Activated CD4-positive, alpha-beta T cell treated with anti-CD3 and anti-CD28 coated beads, Interleukin-2, amount 10 ng/mL, durations not matched to agents 7 days and 5 days (primary cell): ENCODE data around the gene LILRB4. TPM values are rescaled to one million over a fixed set of nuclear protein-coding genes. Genes with fewer than 3 reads are reported as not detected.
"Not testable (repeated sequence)": the region's sequence is repeated elsewhere in the genome, so short reads cannot be mapped to it uniquely, and the experiment has no call there.

Source experiments
- CTCF ChIA-PET: fragments of 350-600 bp; sonication (Branson Sonifier 250); formaldehyde crosslinking; loops from one replicate; lab custom pipeline; 2021; ENCODE audit warnings: antibody characterized with exemption; lab: Charles Lee
- POLR2A ChIA-PET: fragments of 350-600 bp; sonication (Branson Sonifier 250); formaldehyde crosslinking; loops from one replicate; lab custom pipeline; 2021; ENCODE audit warnings: antibody characterized with exemption; lab: Charles Lee
- DNase-seq: peaks from one replicate; pipeline ENCODE4 v3.0.0-alpha.2; 2020
- H3K27ac Mint-ChIP-seq: one replicate; pipeline ENCODE4 v1.8.0; 2021; ENCODE audit warnings: mild to moderate bottlenecking, moderate library complexity, mixed read lengths
- H3K27me3 Mint-ChIP-seq: one replicate; pipeline ENCODE4 v1.8.0; 2021; ENCODE audit warnings: mixed read lengths
- H3K36me3 Mint-ChIP-seq: one replicate; pipeline ENCODE4 v1.8.0; 2021; ENCODE audit warnings: low read depth, mixed read lengths
- H3K4me1 Mint-ChIP-seq: one replicate; pipeline ENCODE4 v1.8.0; 2021; ENCODE audit warnings: mixed read lengths
- H3K4me3 Mint-ChIP-seq: one replicate; pipeline ENCODE4 v1.8.0; 2021; ENCODE audit warnings: mild to moderate bottlenecking, moderate library complexity, mixed read lengths
- H3K9me3 Mint-ChIP-seq: one replicate; pipeline ENCODE4 v1.8.0; 2021; ENCODE audit warnings: mixed read lengths
- total RNA-seq, 2 experiments: library from RNA; stranded (reverse); gene quantifications; one replicate each; pipeline ENCODE4 v1.2.3, GENCODE V29; 2021

The LILRB4 gene
- total RNA-seq, 2 experiments from 2014 or later, result not detected

- no peak for DNase-seq
- Mint-ChIP-seq H3K9me3 (no peaks in the 10 kb centered on the region), H3K4me3 (no peak overlapping the region), H3K27me3 (peaks cover 6% of the 10 kb centered on the region), H3K4me1 (no peaks in the 10 kb centered on the region), H3K27ac (no peak overlapping the region), H3K36me3 (no peaks in the 10 kb centered on the region)
- POLR2A ChIA-PET, result no interaction called here
- CTCF ChIA-PET, result interaction anchor here (0.7 to 1.0 kb wide), 2 partner anchors 198 to 263 kb away, joined by 4 to 5 read pairs; no protein-coding TSS in a partner anchor
These were observed 14.4 kb downstream of the LILRB4 start for GRCh38 chr19:54677217-54677616.

- H3K36me3 Mint-ChIP-seq, H3K4me1 Mint-ChIP-seq, H3K27ac Mint-ChIP-seq, DNase-seq, H3K4me3 Mint-ChIP-seq, H3K9me3 Mint-ChIP-seq, POLR2A ChIA-PET: not testable (repeated sequence)
- peaks cover 10% of the 10 kb centered on the region for H3K27me3 Mint-ChIP-seq
- CTCF ChIA-PET, result interaction anchor here (1.0 to 1.1 kb wide), 2 partner anchors 12 to 21 kb away, joined by 3 read pairs; no protein-coding TSS in a partner anchor
These were observed 18.8 kb downstream of the LILRB4 start for GRCh38 chr19:54681596-54681995.

GRCh38 chr19:54682306-54682856 lies 19.6 kb downstream of the LILRB4 start:
- CTCF ChIA-PET, result interaction anchor here (1.1 to 1.5 kb wide), 2 partner anchors 8 to 20 kb away, joined by 3 to 6 read pairs; no protein-coding TSS in a partner anchor

GRCh38 chr19:54684527-54684926 lies 21.7 kb downstream of the LILRB4 start:
- no peak overlapping the region for H3K4me3 Mint-ChIP-seq
- peaks cover 13% of the 10 kb centered on the region for H3K27me3 Mint-ChIP-seq
- H3K27ac Mint-ChIP-seq, result no peak overlapping the region
- H3K36me3 Mint-ChIP-seq, result no peaks in the 10 kb centered on the region
- POLR2A ChIA-PET, result no interaction called here
- peak; percentile 46 for DNase-seq
- CTCF ChIA-PET, result no interaction called here
- H3K9me3 Mint-ChIP-seq, result peaks cover 2% of the 10 kb centered on the region
- H3K4me1 Mint-ChIP-seq, result no peaks in the 10 kb centered on the region

More at GRCh38 chr19:54682306-54682856, 19.6 kb downstream of the LILRB4 start:
- no peaks in the 10 kb centered on the region for H3K36me3 Mint-ChIP-seq
- no peak overlapping the region for H3K27ac Mint-ChIP-seq
- POLR2A ChIA-PET, result no interaction called here
- no peak overlapping the region for H3K4me3 Mint-ChIP-seq
- peaks cover 2% of the 10 kb centered on the region for H3K9me3 Mint-ChIP-seq
- DNase-seq, result no peak
- peaks cover 10% of the 10 kb centered on the region for H3K27me3 Mint-ChIP-seq
- no peaks in the 10 kb centered on the region for H3K4me1 Mint-ChIP-seq

GRCh38 chr19:54691582-54692297 lies 29.0 kb downstream of the LILRB4 start:
- Mint-ChIP-seq H3K9me3 (no peaks in the 10 kb centered on the region), H3K4me1 (peaks cover 6% of the 10 kb centered on the region), H3K27ac (no peak overlapping the region), H3K27me3 (peaks cover 10% of the 10 kb centered on the region), H3K36me3 (no peaks in the 10 kb centered on the region), H3K4me3 (no peak overlapping the region)
- DNase-seq, result no peak
- ChIA-PET CTCF (no interaction called here), POLR2A (no interaction called here)

DNA sequence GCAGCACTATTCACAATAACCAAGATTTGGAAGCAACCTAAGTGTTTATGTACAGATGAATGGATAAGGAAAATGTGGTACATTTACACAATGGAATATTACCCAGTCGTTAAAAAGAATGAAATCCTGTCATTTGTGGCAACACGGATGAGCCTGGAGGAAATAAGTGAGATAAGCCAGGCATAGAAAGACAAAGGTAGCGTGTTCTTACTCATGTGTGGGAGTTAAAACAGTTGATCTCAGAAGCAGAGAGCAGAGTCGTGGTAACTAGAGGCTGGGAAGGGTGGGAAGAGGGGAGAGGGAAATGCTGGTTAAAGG lies 29.5 kb downstream of the LILRB4 start:
- CTCF ChIA-PET, result interaction anchor here (0.6 kb wide), 1 partner anchor 276 kb away, joined by 4 read pairs; no protein-coding TSS in a partner anchor
- H3K9me3 Mint-ChIP-seq, result no peaks in the 10 kb centered on the region
- DNase-seq, result no peak
- H3K4me3 Mint-ChIP-seq, result no peak overlapping the region
- peaks cover 10% of the 10 kb centered on the region for H3K27me3 Mint-ChIP-seq
- POLR2A ChIA-PET, result no interaction called here
- peaks cover 6% of the 10 kb centered on the region for H3K4me1 Mint-ChIP-seq
- H3K27ac Mint-ChIP-seq, result no peak overlapping the region
- H3K36me3 Mint-ChIP-seq, result no peaks in the 10 kb centered on the region

GRCh38 chr19:54694648-54695047 lies 31.9 kb downstream of the LILRB4 start:
- Mint-ChIP-seq H3K27ac (no peak overlapping the region), H3K4me3 (no peak overlapping the region), H3K27me3 (peaks cover 8% of the 10 kb centered on the region), H3K9me3 (no peaks in the 10 kb centered on the region), H3K36me3 (no peaks in the 10 kb centered on the region), H3K4me1 (peaks cover 6% of the 10 kb centered on the region)
- DNase-seq, result no peak
- CTCF ChIA-PET, result no interaction called here
- POLR2A ChIA-PET, result no interaction called here

DNA sequence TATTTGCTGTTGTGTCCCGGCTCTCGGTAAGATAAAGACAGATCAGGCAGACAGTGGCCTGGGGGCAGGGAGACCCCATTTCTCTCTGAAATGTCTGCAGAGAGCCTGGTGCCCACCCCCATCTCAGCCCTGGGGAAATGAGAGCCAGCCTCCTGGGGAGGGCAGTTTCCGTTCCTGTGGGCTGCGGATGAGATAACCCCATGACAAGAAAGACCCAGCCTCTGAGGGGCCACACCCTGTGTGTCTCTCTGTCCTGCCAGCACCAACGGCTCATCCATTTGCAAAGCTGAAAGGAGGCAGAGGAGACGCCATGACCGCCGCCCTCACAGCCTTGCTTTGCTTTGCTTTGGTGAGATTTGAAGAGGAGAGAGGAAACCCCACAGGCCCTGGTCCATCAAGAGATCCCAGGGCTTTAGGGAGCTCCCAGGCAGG lies 33.3 kb downstream of the LILRB4 start:
- H3K4me3 Mint-ChIP-seq, result no peak overlapping the region
- no peak overlapping the region for H3K27ac Mint-ChIP-seq
- DNase-seq, result no peak
- ChIA-PET POLR2A (no interaction called here), CTCF (no interaction called here)
- peaks cover 8% of the 10 kb centered on the region for H3K27me3 Mint-ChIP-seq
- no peaks in the 10 kb centered on the region for H3K9me3 Mint-ChIP-seq
- H3K4me1 Mint-ChIP-seq, result peaks cover 6% of the 10 kb centered on the region
- H3K36me3 Mint-ChIP-seq, result no peaks in the 10 kb centered on the region

- DNase-seq, result no peak
- CTCF ChIA-PET, result no interaction called here
- POLR2A ChIA-PET, result no interaction called here
- Mint-ChIP-seq H3K9me3 (no peaks in the 10 kb centered on the region), H3K4me3 (no peak overlapping the region), H3K27me3 (peaks cover 3% of the 10 kb centered on the region), H3K27ac (no peak overlapping the region), H3K4me1 (peaks cover 3% of the 10 kb centered on the region), H3K36me3 (no peaks in the 10 kb centered on the region)
These were observed 34.0 kb downstream of the LILRB4 start for GRCh38 chr19:54696766-54697165.

DNA sequence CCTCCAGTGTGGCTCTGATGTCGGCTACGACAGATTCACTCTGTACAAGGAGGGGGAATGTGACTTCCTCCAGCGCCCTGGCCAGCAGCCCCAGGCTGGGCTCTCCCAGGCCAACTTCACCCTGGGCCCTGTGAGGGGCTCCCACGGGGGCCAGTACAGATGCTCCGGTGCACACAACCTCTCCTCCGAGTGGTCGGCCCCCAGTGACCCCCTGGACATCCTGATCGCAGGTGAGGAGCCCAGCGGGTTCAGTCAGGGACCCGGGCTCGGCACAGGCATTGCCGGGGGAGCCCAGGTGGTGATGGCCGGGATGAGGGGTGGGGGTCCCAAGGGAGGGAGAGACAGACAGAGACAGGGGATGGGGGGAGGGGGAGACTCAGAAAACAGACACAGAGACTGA lies 34.9 kb downstream of the LILRB4 start:
- H3K27ac Mint-ChIP-seq, CTCF ChIA-PET, H3K4me3 Mint-ChIP-seq, POLR2A ChIA-PET, H3K4me1 Mint-ChIP-seq, H3K9me3 Mint-ChIP-seq, H3K27me3 Mint-ChIP-seq, H3K36me3 Mint-ChIP-seq, DNase-seq: not testable (repeated sequence)

- Mint-ChIP-seq H3K27me3 (peaks cover 3% of the 10 kb centered on the region), H3K4me3 (no peak overlapping the region), H3K4me1 (peaks cover 20% of the 10 kb centered on the region), H3K9me3 (no peaks in the 10 kb centered on the region), H3K27ac (no peak overlapping the region), H3K36me3 (no peaks in the 10 kb centered on the region)
- POLR2A ChIA-PET, result no interaction called here
- CTCF ChIA-PET, result no interaction called here
- DNase-seq, result no peak
These were observed 42.1 kb downstream of the LILRB4 start for GRCh38 chr19:54704928-54705327.

DNA sequence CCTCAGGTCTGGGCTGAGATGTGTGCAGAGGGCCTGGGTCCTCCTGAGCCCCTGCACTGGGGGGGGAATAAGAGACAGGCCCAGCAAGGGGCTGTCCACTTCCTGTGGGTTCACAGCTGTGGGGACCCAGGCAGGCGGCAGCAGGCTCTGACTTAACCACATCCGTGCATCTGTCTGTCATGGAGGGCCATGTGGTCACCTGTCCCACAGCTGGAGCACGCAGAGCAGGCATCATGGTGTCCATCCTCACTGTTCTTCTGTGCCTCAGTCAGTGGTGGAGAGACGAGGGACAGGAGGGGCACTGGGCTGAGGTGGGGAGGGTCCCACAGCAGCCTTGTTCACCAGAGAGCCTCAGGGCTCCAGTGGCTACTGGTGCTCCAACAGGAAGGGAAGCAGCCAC lies 45.2 kb downstream of the LILRB4 start:
- ChIA-PET POLR2A (no interaction called here), CTCF (no interaction called here)
- peak; percentile 32 for DNase-seq
- H3K27ac Mint-ChIP-seq, result peak overlapping the region; percentile 77
- peaks cover 2% of the 10 kb centered on the region for H3K27me3 Mint-ChIP-seq
- peaks cover 27% of the 10 kb centered on the region for H3K4me1 Mint-ChIP-seq
- no peak overlapping the region for H3K4me3 Mint-ChIP-seq
- no peaks in the 10 kb centered on the region for H3K9me3 Mint-ChIP-seq
- H3K36me3 Mint-ChIP-seq, result no peaks in the 10 kb centered on the region

DNA sequence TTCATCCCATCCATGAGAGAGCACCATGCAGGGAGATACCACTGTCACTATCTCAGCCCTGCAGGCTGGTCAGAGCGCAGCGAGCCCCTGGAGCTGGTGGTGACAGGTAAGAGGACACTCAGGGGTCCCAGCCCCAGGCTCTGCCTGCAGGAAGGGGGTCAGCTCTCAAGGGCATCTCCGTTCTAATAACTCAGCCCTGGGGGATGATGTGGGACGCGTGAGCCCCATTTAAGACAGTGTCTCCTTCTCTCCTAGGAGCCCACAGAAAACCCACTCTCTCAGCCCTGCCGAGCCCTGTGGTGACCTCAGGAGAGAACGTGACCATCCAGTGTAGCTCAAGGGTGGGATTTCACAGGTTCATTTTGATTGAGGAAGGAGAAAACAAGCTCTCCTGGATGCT lies 46.0 kb downstream of the LILRB4 start:
- peaks cover 2% of the 10 kb centered on the region for H3K27me3 Mint-ChIP-seq
- POLR2A ChIA-PET, result no interaction called here
- H3K27ac Mint-ChIP-seq, result no peak overlapping the region
- H3K36me3 Mint-ChIP-seq, result no peaks in the 10 kb centered on the region
- no peaks in the 10 kb centered on the region for H3K9me3 Mint-ChIP-seq
- no peak for DNase-seq
- CTCF ChIA-PET, result no interaction called here
- H3K4me1 Mint-ChIP-seq, result peaks cover 27% of the 10 kb centered on the region
- H3K4me3 Mint-ChIP-seq, result no peak overlapping the region
